Measurements from ENCODE around the gene BMPR1B.

GRCh38 chr4:95004912-95005311 lies 247.2 kb downstream of the BMPR1B start:
- no peak for TF ChIP-seq CTCF (IDR thresholded peaks at IDR 0.05)
- no peak for TF ChIP-seq POLR2A (IDR thresholded peaks at IDR 0.05)

All from right lobe of liver (tissue), 4 donors.